ENCODE measurements around the gene LAMB4.

Gene LAMB4

GRCh38 chr7:108077709-108078108, 52.5 kb downstream of the LAMB4 start:
- DNase-seq: no peak

- no peak for DNase-seq
Measured at GRCh38 chr7:108076156-108076555, 54.0 kb downstream of the LAMB4 start.

GRCh38 chr7:108073305-108074070, 56.7 kb downstream of the LAMB4 start:
- no peak for DNase-seq

GRCh38 chr7:108072739-108073138, 57.4 kb downstream of the LAMB4 start:
- DNase-seq: no peak

- DNase-seq: no peak
Measured at GRCh38 chr7:108072116-108072515, 58.0 kb downstream of the LAMB4 start.

GRCh38 chr7:108071551-108071950, 58.6 kb downstream of the LAMB4 start:
- no peak for DNase-seq

GRCh38 chr7:108069646-108070045, 60.5 kb downstream of the LAMB4 start:
- no peak for DNase-seq

- no peak for DNase-seq
Measured at GRCh38 chr7:108067844-108068243, 62.3 kb downstream of the LAMB4 start.

GRCh38 chr7:108066486-108066885, 63.7 kb downstream of the LAMB4 start:
- no peak for DNase-seq

GRCh38 chr7:108063520-108063933, 66.6 kb downstream of the LAMB4 start:
- DNase-seq: no peak

- no peak for DNase-seq
Measured at GRCh38 chr7:108062250-108063014, 67.7 kb downstream of the LAMB4 start.

- no peak for DNase-seq
Measured at GRCh38 chr7:108059526-108059925, 70.6 kb downstream of the LAMB4 start.

GRCh38 chr7:108057951-108058481, 72.1 kb downstream of the LAMB4 start:
- no peak for DNase-seq

- no peak for DNase-seq
Measured at GRCh38 chr7:108055611-108056021, 74.5 kb downstream of the LAMB4 start.

- no peak for DNase-seq
Measured at GRCh38 chr7:108054537-108054936, 75.6 kb downstream of the LAMB4 start.

GRCh38 chr7:108053250-108053649, 76.9 kb downstream of the LAMB4 start:
- DNase-seq: no peak

- no peak for DNase-seq
Measured at GRCh38 chr7:108051454-108051853, 78.7 kb downstream of the LAMB4 start.

- no peak for DNase-seq
Measured at GRCh38 chr7:108049962-108050361, 80.2 kb downstream of the LAMB4 start.

- no peak for DNase-seq
Measured at GRCh38 chr7:108048422-108048821, 81.7 kb downstream of the LAMB4 start.

- no peak for DNase-seq
Measured at GRCh38 chr7:108046952-108047506, 83.1 kb downstream of the LAMB4 start.

GRCh38 chr7:108045669-108046068, 84.5 kb downstream of the LAMB4 start:
- DNase-seq: no peak

GRCh38 chr7:108045154-108045553, 85.0 kb downstream of the LAMB4 start:
- no peak for DNase-seq

GRCh38 chr7:108044345-108044744, 85.8 kb downstream of the LAMB4 start:
- DNase-seq: no peak

GRCh38 chr7:108038986-108039385, 91.2 kb downstream of the LAMB4 start:
- DNase-seq: no peak

All from CD4-positive, alpha-beta T cell treated with Interleukin-15 for 1 hour (primary cell).